ENCODE measurements around the gene HOMER2. TPM values are rescaled to one million over a fixed set of nuclear protein-coding genes. Genes with fewer than 3 reads are reported as not detected.

HOMER2 gene
- total and polyA plus RNA-seq, 2 of the 4 experiments (the other 2 are of a cell fraction): 0.54 to 0.79 TPM

GRCh38 chr15:82919231-82919886 lies 33.2 kb downstream of the HOMER2 start:
- no peak overlapping the region for H3K18ac ChIP-seq (ENCODE audit: low read depth, low read length)
- H4K5ac ChIP-seq (ENCODE audit: low read depth, low read length): no peak overlapping the region
- no peak overlapping the region for H2AK5ac ChIP-seq (ENCODE audit: low read depth, low read length)
- no peak overlapping the region for H3K4me2 ChIP-seq (ENCODE audit: low read depth, low read length)
- no peak overlapping the region for H3K27ac ChIP-seq (ENCODE audit: insufficient read depth, low read length)
- dilution Hi-C loops (cut with HindIII; ENCODE audit: low sequenced_read_pairs, unreplicated experiment) (no loop called here), intact Hi-C loops (cut with micrococcal nuclease) (no loop called here), in situ Hi-C loops (cut with MboI; ENCODE audit: low sequenced_read_pairs) (no loop called here)
- no peak overlapping the region for H3K56ac ChIP-seq (ENCODE audit: extremely low read depth, insufficient read depth, low read length)
- TF ChIP-seq NFE2L2 (IDR thresholded peaks at IDR 0.05; ENCODE audit: low read depth, low read length) (no peak), USF2 (IDR thresholded peaks at IDR 0.05; ENCODE audit: low read depth, low read length) (no peak), SMC3 (IDR thresholded peaks at IDR 0.05; ENCODE audit: low read depth, low read length) (no peak), RFX5 (IDR thresholded peaks at IDR 0.05; ENCODE audit: low read depth, low read length) (no peak), MXI1 (IDR thresholded peaks at IDR 0.05; ENCODE audit: borderline replicate concordance, low read depth, low read length) (no peak), RAD21 (IDR thresholded peaks at IDR 0.05; ENCODE audit: low read length) (no peak), FOS (IDR thresholded peaks at IDR 0.05; ENCODE audit: low read depth, low read length) (no peak)
- H2BK120ac ChIP-seq (ENCODE audit: low read depth, low read length): no peak overlapping the region
- no peak overlapping the region for H2BK20ac ChIP-seq (ENCODE audit: low read depth, low read length)
- H3K27me3 ChIP-seq (ENCODE audit: control insufficient read depth, insufficient read depth, low read length): peaks cover 2% of the 10 kb centered on the region
- H2AFZ ChIP-seq (replicated peaks; ENCODE audit: low read length, poor library complexity): no peak overlapping the region
- H3K4ac ChIP-seq (ENCODE audit: low read depth, low read length): no peak overlapping the region
- no peak overlapping the region for H2BK15ac ChIP-seq (ENCODE audit: low read depth, low read length)
- no peak for DNase-seq
- no peak overlapping the region for H3K9ac ChIP-seq (ENCODE audit: low read depth, low read length)
- H4K20me1 ChIP-seq (ENCODE audit: insufficient read depth, low read length): no peaks in the 10 kb centered on the region
- ATAC-seq (ENCODE audit: low read depth): no peak
- H3K4me3 ChIP-seq (ENCODE audit: insufficient read depth, low read depth, low read length): no peak overlapping the region
- no peaks in the 10 kb centered on the region for H3K36me3 ChIP-seq (ENCODE audit: control insufficient read depth, insufficient read depth, low read length)
- H3K9me1 ChIP-seq (ENCODE audit: insufficient read depth, low read length): no peaks in the 10 kb centered on the region
- ChIA-PET POLR2A (ENCODE audit: unreplicated experiment) (no interaction called here), CTCF (no interaction called here)
- H3K14ac ChIP-seq (replicated peaks; ENCODE audit: low read depth, low read length): no peak overlapping the region
- H3K79me1 ChIP-seq (ENCODE audit: low read depth in 1 of 2, low read length in 2 of 2): no peaks in the 10 kb centered on the region
- no CpG with 5 or more reads among the region's 6 CpGs for WGBS, 2 experiments (ENCODE audit: extremely low coverage in 2 of 2, insufficient read length in 1 of 2)
- H3K23ac ChIP-seq (ENCODE audit: low read depth, low read length): no peak overlapping the region
- H4K8ac ChIP-seq (ENCODE audit: low read depth in 2 of 2, low read length in 2 of 2): no peak overlapping the region
- H2AK9ac ChIP-seq (replicated peaks; ENCODE audit: low read depth, low read length, poor library complexity): no peak overlapping the region
- no peaks in the 10 kb centered on the region for H3K9me3 ChIP-seq (ENCODE audit: control insufficient read depth, insufficient read depth, low read length)
- H3K4me1 ChIP-seq (ENCODE audit: control insufficient read depth, insufficient read depth, low read length): no peaks in the 10 kb centered on the region
- no peak overlapping the region for H4K91ac ChIP-seq (ENCODE audit: insufficient read depth, low read depth, low read length)
- H2BK5ac ChIP-seq (ENCODE audit: low read depth, low read length, poor library complexity, severe bottlenecking): no peak overlapping the region
- BruUV-seq (replicated peaks): no TSS peak
